HepG2 (cell line): ENCODE data around the gene CATSPERD. TPM values are rescaled to one million over a fixed set of nuclear protein-coding genes. Genes with fewer than 3 reads are reported as not detected.
A peak's percentile ranks its signal among the peaks of the same experiment; 100 is the strongest.

Experiments
- ATAC-seq: fragments of 200-7000 bp; cut with Tn5 transposase; 3 replicates; pipeline ENCODE4 v1.9.1; 2020; ENCODE audit warnings: mild to moderate bottlenecking, moderate library complexity
- BruUV-seq: library from RNA; stranded (reverse); fragments of 400-500 nt; replicated peaks from 2 replicates; lab custom pipeline; 2021; lab: Mats Ljungman, UMichigan
- CTCF ChIA-PET: fragments of 300-600 bp; formaldehyde crosslinking; extraction: SDS; loops from one replicate; lab custom pipeline; 2021; ENCODE audit warnings: low total read pairs, inconsistent platforms, low intra/inter-chr PET ratio; lab: Yijun Ruan, JAX
- POLR2A ChIA-PET: fragments of 350-600 bp; sonication (Branson Sonifier 250); formaldehyde crosslinking; loops from one replicate; lab custom pipeline; 2020; ENCODE audit warnings: antibody characterized with exemption, inconsistent platforms; lab: Yijun Ruan, JAX
- DNase-seq: peaks from one replicate; pipeline ENCODE4 v3.0.0-alpha.2; 2015; ENCODE audit warnings: low spot score
- FAIRE-seq: peaks from 3 replicates; lab custom pipeline; 2011; peaks lifted over from hg19 to GRCh38; lab: Jason Lieb, UNC
- H2AFZ ChIP-seq: one replicate; pipeline ENCODE4 v1.6.1; 2011; ENCODE audit warnings: low read length, inconsistent platforms
- H3K27ac ChIP-seq: fragments of 300-600 bp; 3 replicates; pipeline ENCODE4 v1.8.0; 2011; ENCODE audit warnings: mixed run types, mild to moderate bottlenecking, mixed read lengths, low read length, inconsistent platforms; ENCODE audit not compliant: insufficient read depth; ENCODE audit errors: extremely low read length
- H3K27me3 ChIP-seq, 2 experiments: fragments of 200-600 bp in 1 of 2; 2 replicates in 1 of 2; 3 replicates in 1 of 2; pipeline versions ENCODE4 v1.6.0 to v1.8.0; 2011; ENCODE audit warnings: low read length in 2 of 2, mild to moderate bottlenecking in 2 of 2, moderate library complexity in 2 of 2, inconsistent platforms in 1 of 2; ENCODE audit not compliant: insufficient read depth in 2 of 2, control insufficient read depth in 1 of 2
- H3K36me3 ChIP-seq, 2 experiments: fragments of 200-600 bp in 1 of 2; replicated peaks in 1 of 2; 2 replicates in 1 of 2; 3 replicates in 1 of 2; pipeline versions ENCODE4 v1.5.1 to v1.8.0; 2011; ENCODE audit warnings: low read length in 2 of 2, inconsistent platforms in 1 of 2; ENCODE audit not compliant: insufficient read depth in 2 of 2, control insufficient read depth in 1 of 2
- H3K4me1 ChIP-seq: 2 replicates; pipeline ENCODE4 v1.5.1; 2012; ENCODE audit warnings: low read length, inconsistent platforms; ENCODE audit not compliant: insufficient read depth
- H3K4me2 ChIP-seq: 2 replicates; pipeline ENCODE4 v1.6.0; 2011; ENCODE audit warnings: low read depth, low read length, inconsistent platforms
- H3K4me3 ChIP-seq, 3 experiments: fragments of 200-600 bp in 1 of 3; sonication (generic), shearing (Covaris generic) in 1 of 3; replicated peaks in 1 of 3; 2 replicates each; pipeline ENCODE4 v1.5.1; 2011 to 2016; ENCODE audit warnings: low read length in 3 of 3, inconsistent platforms in 2 of 3, low read depth in 2 of 3, mild to moderate bottlenecking in 2 of 3, control low read depth in 1 of 3, mixed read lengths in 1 of 3; ENCODE audit not compliant: insufficient read depth in 1 of 3
- H3K79me2 ChIP-seq: one replicate; pipeline ENCODE4 v1.6.1; 2011; ENCODE audit warnings: low read length, inconsistent platforms; ENCODE audit not compliant: insufficient read depth
- H3K9ac ChIP-seq: 2 replicates; pipeline ENCODE4 v1.6.0; 2011; ENCODE audit warnings: mild to moderate bottlenecking, low read depth, low read length, inconsistent platforms; ENCODE audit not compliant: insufficient read depth
- H3K9me3 ChIP-seq: 2 replicates; pipeline ENCODE4 v1.5.1; 2012; ENCODE audit warnings: mild to moderate bottlenecking, low read length
- H4K20me1 ChIP-seq: 2 replicates; pipeline ENCODE4 v1.6.0; 2011; ENCODE audit warnings: inconsistent platforms, mild to moderate bottlenecking, low read length, moderate library complexity; ENCODE audit not compliant: insufficient read depth
- MIER2 ChIP-seq: IDR thresholded peaks from 2 replicates; pipeline ENCODE4 v1.6.1; 2016; ENCODE audit warnings: missing biosample characterization, missing genetic modification reagents
- NFIB ChIP-seq: sonication (generic); formaldehyde crosslinking; IDR thresholded peaks from 2 replicates; pipeline ENCODE4 v1.9.0; 2021; ENCODE audit warnings: missing genetic modification reagents, mild to moderate bottlenecking, borderline replicate concordance
- NONO ChIP-seq, 2 experiments: fragments of 450-650 bp in 1 of 2; sonication (generic) in 1 of 2; formaldehyde crosslinking in 1 of 2; IDR thresholded peaks in 1 of 2; conservative IDR thresholded peaks in 1 of 2; 2 replicates each; pipeline versions ENCODE4 v1.6.1 to v1.8.0; 2017 to 2022; ENCODE audit warnings: mild to moderate bottlenecking in 1 of 2, missing genetic modification reagents in 1 of 2, moderate library complexity in 1 of 2
- SOX5 ChIP-seq: IDR thresholded peaks from 2 replicates; pipeline ENCODE4 v1.6.1; 2016; ENCODE audit warnings: borderline replicate concordance
- THRA ChIP-seq: sonication (generic); formaldehyde crosslinking; IDR thresholded peaks from 2 replicates; pipeline ENCODE4 v1.4.0; 2020; ENCODE audit warnings: missing genetic modification reagents, borderline replicate concordance
- ZSCAN9 ChIP-seq: IDR thresholded peaks from 2 replicates; pipeline ENCODE4 v1.6.1; 2016; ENCODE audit warnings: borderline replicate concordance
- WGBS: methylation state at CpG from one replicate; pipeline ENCODE4 v1.1.6; 2017; ENCODE audit warnings: low lambda C conversion rate; 5-methylcytosine and 5-hydroxymethylcytosine counted together
- in situ Hi-C: cut with HindIII; loops from 2 replicates; pipeline ENCODE4 v1.10.0; 2017; ENCODE audit warnings: low pct_unique_long_range_greater_than_20kb; ENCODE audit not compliant: extremely low pct_ligation_motif_present
- intact Hi-C: fragments of 100-400 bp; cut with micrococcal nuclease; formaldehyde crosslinking; loops from one replicate; pipeline ENCODE4 v1.10.0; 2022; ENCODE audit not compliant: unreplicated experiment
- polyA plus RNA-seq, 8 experiments: library from polyadenylated mRNA; depleted of rRNA in 3 of 8; stranded (reverse) in 7 of 8; unstranded in 1 of 8; fragments of >200 nt; fragmentation: Illumina TruSeq in 4 of 8; extraction: Trizol in 4 of 8; gene quantifications; 2 replicates each; pipeline versions ENCODE4 v1.2.1 to v1.2.3, GENCODE V29; 2011 to 2016; ENCODE audit warnings: low read depth in 4 of 8, missing spikeins in 1 of 8, mixed read lengths in 1 of 8; ENCODE audit not compliant: insufficient read depth in 1 of 8
- total RNA-seq, 5 experiments: library from RNA; depleted of rRNA; stranded (reverse); fragments of >200 nt; fragmentation: Illumina TruSeq; extraction: Trizol; gene quantifications; 2 replicates each; pipeline ENCODE4 v1.2.3, GENCODE V29; 2016; ENCODE audit warnings: low read depth in 1 of 5
- TF ChIP-seq, protein P1 (sequence below): sonication (generic); formaldehyde crosslinking; IDR thresholded peaks from 2 replicates; pipeline ENCODE4 v1.4.0; 2020; ENCODE audit warnings: low read depth, missing genetic modification reagents
- TF ChIP-seq, protein P2 (sequence below): sonication (generic); formaldehyde crosslinking; IDR thresholded peaks from 2 replicates; pipeline ENCODE4 v1.5.0; 2020; ENCODE audit warnings: missing genetic modification reagents
- TF ChIP-seq, protein P3 (sequence below): sonication (generic); formaldehyde crosslinking; IDR thresholded peaks from 2 replicates; pipeline ENCODE4 v1.5.0; 2020; ENCODE audit warnings: mild to moderate bottlenecking, missing genetic modification reagents
- TF ChIP-seq, protein P4 (sequence below): conservative IDR thresholded peaks from 2 replicates; pipeline ENCODE4 v1.6.1; 2018; ENCODE audit warnings: missing genetic modification reagents

CATSPERD gene
- total and polyA plus RNA-seq, 2 of the 13 experiments (the other 11 are each of a cell fraction or from before 2014, with no cell fraction given): 0.04 TPM; not detected in 1

- TF ChIP-seq, protein P1, sequence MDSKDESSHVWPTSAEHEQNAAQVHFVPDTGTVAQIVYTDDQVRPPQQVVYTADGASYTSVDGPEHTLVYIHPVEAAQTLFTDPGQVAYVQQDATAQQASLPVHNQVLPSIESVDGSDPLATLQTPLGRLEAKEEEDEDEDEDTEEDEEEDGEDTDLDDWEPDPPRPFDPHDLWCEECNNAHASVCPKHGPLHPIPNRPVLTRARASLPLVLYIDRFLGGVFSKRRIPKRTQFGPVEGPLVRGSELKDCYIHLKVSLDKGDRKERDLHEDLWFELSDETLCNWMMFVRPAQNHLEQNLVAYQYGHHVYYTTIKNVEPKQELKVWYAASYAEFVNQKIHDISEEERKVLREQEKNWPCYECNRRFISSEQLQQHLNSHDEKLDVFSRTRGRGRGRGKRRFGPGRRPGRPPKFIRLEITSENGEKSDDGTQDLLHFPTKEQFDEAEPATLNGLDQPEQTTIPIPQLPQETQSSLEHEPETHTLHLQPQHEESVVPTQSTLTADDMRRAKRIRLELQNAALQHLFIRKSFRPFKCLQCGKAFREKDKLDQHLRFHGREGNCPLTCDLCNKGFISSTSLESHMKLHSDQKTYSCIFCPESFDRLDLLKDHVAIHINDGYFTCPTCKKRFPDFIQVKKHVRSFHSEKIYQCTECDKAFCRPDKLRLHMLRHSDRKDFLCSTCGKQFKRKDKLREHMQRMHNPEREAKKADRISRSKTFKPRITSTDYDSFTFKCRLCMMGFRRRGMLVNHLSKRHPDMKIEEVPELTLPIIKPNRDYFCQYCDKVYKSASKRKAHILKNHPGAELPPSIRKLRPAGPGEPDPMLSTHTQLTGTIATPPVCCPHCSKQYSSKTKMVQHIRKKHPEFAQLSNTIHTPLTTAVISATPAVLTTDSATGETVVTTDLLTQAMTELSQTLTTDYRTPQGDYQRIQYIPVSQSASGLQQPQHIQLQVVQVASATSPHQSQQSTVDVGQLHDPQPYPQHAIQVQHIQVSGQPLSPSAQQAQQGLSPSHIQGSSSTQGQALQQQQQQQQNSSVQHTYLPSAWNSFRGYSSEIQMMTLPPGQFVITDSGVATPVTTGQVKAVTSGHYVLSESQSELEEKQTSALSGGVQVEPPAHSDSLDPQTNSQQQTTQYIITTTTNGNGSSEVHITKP (CRISPR knock-in tag): no peak
Measured at GRCh38 chr19:5679289-5680083, 41.0 kb upstream of the CATSPERD start (continued).

- no peaks in the 10 kb centered on the region for H4K20me1 ChIP-seq
- ATAC-seq: peak; percentile 5
- in situ Hi-C loops (no loop called here), intact Hi-C loops (no loop called here)
- H3K79me2 ChIP-seq: peaks cover 7% of the 10 kb centered on the region
- peaks cover 25% of the 10 kb centered on the region for H3K4me1 ChIP-seq
- H3K9ac ChIP-seq: peak overlapping the region; percentile 86
- H3K4me3 ChIP-seq: peak overlapping the region; percentile 87 to 100 (median 92)
- peak overlapping the region; percentile 75 for H3K27ac ChIP-seq
- 0% methylated on average over 10 of the region's 23 CpGs for WGBS
- H3K9me3 ChIP-seq: no peaks in the 10 kb centered on the region
- FAIRE-seq: no peak
- POLR2A ChIA-PET: interaction anchor here (0.9 to 1.1 kb wide), 2 partner anchors 10 to 11 kb away, joined by 3 to 6 read pairs; partner anchors contain the start of gene RPL36
- BruUV-seq: TSS peak; percentile 79
- H3K4me2 ChIP-seq: peak overlapping the region; percentile 92
- H3K27me3 ChIP-seq: no peaks in the 10 kb centered on the region; a peak in 1 of 5 replicates
- no peak for DNase-seq
- no peaks in the 10 kb centered on the region for H3K36me3 ChIP-seq
- peak overlapping the region; percentile 57 for H2AFZ ChIP-seq
- CTCF ChIA-PET: no interaction called here
- TF ChIP-seq SOX5 (CRISPR knock-in tag): no peak
- TF ChIP-seq, protein P2, sequence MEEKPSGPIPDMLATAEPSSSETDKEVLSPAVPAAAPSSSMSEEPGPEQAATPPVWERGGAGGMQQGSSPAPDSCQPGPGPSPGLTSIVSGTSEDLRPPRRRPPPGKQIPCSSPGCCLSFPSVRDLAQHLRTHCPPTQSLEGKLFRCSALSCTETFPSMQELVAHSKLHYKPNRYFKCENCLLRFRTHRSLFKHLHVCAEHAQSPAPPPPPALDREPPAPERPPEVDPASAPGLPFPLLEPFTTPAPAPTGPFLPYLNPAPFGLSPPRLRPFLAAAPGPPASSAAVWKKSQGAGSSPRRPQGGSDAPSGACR (CRISPR knock-in tag): peak; percentile 63; the same call in 1 of the 2 replicates
- no peak for TF ChIP-seq ZSCAN9 (CRISPR knock-in tag)
- no peak for TF ChIP-seq THRA (CRISPR knock-in tag)
- TF ChIP-seq MIER2 (CRISPR knock-in tag): no peak
- TF ChIP-seq, protein P3, sequence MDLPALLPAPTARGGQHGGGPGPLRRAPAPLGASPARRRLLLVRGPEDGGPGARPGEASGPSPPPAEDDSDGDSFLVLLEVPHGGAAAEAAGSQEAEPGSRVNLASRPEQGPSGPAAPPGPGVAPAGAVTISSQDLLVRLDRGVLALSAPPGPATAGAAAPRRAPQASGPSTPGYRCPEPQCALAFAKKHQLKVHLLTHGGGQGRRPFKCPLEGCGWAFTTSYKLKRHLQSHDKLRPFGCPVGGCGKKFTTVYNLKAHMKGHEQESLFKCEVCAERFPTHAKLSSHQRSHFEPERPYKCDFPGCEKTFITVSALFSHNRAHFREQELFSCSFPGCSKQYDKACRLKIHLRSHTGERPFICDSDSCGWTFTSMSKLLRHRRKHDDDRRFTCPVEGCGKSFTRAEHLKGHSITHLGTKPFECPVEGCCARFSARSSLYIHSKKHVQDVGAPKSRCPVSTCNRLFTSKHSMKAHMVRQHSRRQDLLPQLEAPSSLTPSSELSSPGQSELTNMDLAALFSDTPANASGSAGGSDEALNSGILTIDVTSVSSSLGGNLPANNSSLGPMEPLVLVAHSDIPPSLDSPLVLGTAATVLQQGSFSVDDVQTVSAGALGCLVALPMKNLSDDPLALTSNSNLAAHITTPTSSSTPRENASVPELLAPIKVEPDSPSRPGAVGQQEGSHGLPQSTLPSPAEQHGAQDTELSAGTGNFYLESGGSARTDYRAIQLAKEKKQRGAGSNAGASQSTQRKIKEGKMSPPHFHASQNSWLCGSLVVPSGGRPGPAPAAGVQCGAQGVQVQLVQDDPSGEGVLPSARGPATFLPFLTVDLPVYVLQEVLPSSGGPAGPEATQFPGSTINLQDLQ (CRISPR knock-in tag): no peak
- no peak for TF ChIP-seq NFIB
- TF ChIP-seq, protein P4, sequence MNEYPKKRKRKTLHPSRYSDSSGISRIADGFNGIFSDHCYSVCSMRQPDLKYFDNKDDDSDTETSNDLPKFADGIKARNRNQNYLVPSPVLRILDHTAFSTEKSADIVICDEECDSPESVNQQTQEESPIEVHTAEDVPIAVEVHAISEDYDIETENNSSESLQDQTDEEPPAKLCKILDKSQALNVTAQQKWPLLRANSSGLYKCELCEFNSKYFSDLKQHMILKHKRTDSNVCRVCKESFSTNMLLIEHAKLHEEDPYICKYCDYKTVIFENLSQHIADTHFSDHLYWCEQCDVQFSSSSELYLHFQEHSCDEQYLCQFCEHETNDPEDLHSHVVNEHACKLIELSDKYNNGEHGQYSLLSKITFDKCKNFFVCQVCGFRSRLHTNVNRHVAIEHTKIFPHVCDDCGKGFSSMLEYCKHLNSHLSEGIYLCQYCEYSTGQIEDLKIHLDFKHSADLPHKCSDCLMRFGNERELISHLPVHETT (CRISPR knock-in tag): no peak
- TF ChIP-seq NONO (IDR thresholded peaks at IDR 0.05): no peak
- TF ChIP-seq NONO (CRISPR knock-in tag; conservative IDR thresholded peaks at IDR 0.05): no peak
Measured at GRCh38 chr19:5680084-5680436, 40.4 kb upstream of the CATSPERD start.
